ENCODE data around the gene RAB41.
"Not testable (repeated sequence)": the region's sequence is repeated elsewhere in the genome, so short reads cannot be mapped to it uniquely, and the experiment has no call there.

RAB41 gene

DNA sequence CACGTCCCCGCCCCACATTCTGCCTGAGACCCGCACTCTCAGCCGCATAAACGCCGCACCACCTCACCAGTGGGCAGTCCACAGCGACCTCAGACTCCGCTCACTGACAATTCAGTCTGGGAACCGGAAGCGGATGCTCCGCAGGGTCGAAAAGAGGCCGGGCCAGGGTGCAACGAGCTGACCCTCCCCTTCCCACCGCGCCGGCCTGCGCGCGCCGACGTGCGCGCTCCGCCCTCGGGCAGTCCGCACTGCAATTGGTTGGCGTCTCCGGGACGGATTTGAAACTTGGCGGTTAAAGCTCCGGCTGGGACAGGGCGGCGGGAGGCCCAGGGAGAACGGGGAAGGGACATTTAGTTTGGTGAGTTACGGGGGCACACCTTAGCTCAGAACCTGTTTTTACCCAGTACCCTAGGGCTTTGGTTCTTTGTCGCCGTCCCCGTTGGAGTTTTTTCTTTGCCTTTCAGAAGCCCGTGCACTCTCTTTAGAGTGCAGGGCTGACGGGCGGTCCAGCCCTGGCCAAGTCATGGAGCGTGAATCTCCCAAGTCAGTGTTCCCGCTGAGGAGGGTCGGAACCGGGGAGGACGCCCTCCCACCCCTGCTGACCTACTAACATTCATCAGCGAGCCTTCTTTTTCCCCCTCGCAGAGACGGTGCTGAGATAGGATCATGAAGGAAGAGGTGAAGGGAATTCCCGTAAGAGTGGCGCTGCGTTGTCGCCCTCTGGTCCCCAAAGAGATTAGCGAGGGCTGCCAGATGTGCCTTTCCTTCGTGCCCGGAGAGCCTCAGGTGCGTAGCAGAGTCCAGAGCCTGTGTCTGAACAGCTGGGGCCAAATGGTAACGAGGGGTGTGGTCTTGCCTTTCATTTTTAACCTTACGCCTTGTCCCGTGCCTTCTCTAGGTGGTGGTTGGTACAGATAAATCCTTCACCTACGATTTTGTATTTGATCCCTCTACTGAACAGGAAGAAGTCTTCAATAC lies 8.1 kb downstream of the RAB41 start, which contains the start of the genes KIF4A and PDZD11:
Gene KIF4A (plus strand): TSS at position 312 of the 978 bp plus-strand sequence. CDS start 355 bp downstream, at position 667.
Gene PDZD11 (minus strand): TSS at position 135 of the 978 bp plus-strand sequence. CDS start 586 bp downstream, outside the sequence.
- peak within 1 kb of the TSS; percentile 55 for H3K4me3 ChIP-seq (ENCODE audit: low read depth, low read length)
- TF ChIP-seq, protein P1, sequence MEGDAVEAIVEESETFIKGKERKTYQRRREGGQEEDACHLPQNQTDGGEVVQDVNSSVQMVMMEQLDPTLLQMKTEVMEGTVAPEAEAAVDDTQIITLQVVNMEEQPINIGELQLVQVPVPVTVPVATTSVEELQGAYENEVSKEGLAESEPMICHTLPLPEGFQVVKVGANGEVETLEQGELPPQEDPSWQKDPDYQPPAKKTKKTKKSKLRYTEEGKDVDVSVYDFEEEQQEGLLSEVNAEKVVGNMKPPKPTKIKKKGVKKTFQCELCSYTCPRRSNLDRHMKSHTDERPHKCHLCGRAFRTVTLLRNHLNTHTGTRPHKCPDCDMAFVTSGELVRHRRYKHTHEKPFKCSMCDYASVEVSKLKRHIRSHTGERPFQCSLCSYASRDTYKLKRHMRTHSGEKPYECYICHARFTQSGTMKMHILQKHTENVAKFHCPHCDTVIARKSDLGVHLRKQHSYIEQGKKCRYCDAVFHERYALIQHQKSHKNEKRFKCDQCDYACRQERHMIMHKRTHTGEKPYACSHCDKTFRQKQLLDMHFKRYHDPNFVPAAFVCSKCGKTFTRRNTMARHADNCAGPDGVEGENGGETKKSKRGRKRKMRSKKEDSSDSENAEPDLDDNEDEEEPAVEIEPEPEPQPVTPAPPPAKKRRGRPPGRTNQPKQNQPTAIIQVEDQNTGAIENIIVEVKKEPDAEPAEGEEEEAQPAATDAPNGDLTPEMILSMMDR (IDR thresholded peaks at IDR 0.05; ENCODE audit: borderline replicate concordance, insufficient read depth, low read depth, low read length): no peak

DNA sequence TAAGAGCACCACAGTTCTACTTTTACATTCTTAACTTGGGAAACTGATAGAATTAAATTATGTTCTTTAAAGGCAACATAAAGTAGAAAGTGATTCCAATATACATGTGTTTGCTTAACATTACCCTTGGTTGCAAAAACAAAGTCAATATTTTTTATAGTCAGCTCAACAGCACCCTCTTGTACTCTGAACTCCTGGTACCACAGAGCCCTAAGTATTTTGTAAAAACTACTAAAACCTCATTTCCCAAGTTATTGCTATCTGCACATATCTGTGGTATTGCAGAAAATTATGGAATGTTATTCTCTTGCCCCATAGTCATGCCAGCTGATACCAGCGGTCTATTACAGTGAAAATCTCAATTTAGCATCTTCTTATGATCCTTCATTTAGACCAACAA lies 10.8 kb downstream of the RAB41 start:
- TF ChIP-seq, protein P1 (IDR thresholded peaks at IDR 0.05; ENCODE audit: borderline replicate concordance, insufficient read depth, low read depth, low read length): no peak
- no peak overlapping the region for H3K4me3 ChIP-seq (ENCODE audit: low read depth, low read length)

DNA sequence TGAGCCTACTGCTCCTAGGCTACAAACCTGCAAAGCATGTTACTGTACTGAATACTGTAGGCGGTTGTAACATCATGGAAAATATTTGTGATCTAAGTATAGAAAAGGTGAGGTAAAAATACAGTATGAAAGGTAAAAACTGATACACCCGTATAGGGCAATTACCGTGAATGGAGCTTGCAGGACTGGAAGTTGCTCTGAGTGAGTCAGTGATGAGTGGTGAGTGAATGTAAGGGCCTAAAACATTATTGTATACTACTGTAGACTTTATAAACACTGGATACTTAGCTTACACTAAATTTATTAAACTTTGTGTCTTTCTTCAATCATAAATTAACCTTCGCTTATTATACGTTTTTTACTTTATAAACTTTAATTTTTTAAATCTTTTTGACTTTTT lies 11.6 kb downstream of the RAB41 start:
- TF ChIP-seq, protein P1 (IDR thresholded peaks at IDR 0.05; ENCODE audit: borderline replicate concordance, insufficient read depth, low read depth, low read length): no peak
- H3K4me3 ChIP-seq (ENCODE audit: low read depth, low read length): no peak overlapping the region

DNA sequence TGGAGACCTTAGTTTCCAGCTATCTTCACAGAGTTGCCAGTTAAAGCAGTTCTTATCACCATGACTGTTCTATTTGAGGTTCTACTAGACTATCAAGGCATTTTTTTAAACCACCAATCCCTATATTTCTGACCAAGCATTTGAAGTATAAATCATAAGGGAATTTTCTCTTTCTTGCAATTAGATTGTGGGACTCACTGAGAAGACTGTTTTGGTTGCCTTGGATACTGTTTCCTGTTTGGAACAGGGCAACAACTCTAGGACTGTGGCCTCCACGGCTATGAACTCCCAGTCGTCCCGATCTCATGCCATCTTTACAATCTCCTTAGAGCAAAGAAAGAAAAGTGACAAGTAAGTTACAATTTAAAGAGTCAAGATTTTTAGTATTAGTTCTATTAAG lies 19.7 kb downstream of the RAB41 start:
- TF ChIP-seq, protein P1 (IDR thresholded peaks at IDR 0.05; ENCODE audit: borderline replicate concordance, insufficient read depth, low read depth, low read length): no peak
- H3K4me3 ChIP-seq (ENCODE audit: low read depth, low read length): no peak overlapping the region

DNA sequence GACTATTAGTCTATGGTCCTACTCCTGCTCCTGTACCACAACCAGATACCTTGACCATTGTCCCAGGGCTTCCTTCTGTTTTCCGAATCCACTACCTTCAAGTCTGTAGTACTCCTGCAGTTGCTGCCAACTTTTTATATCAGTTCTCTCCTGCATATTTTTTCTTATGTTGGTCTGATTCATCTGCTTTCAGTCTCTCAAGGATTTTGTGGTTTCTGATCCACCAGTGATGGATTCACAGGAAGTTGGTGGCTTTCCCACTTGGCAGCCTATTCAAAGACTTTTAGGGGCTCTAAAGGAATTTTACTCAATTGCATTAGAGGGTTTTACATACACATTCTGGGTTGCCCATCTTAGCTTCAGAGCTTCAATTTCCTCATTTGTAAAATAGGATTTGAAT lies 31.5 kb downstream of the RAB41 start:
- no peak overlapping the region for H3K4me3 ChIP-seq (ENCODE audit: low read depth, low read length)
- TF ChIP-seq, protein P1 (IDR thresholded peaks at IDR 0.05; ENCODE audit: borderline replicate concordance, insufficient read depth, low read depth, low read length): no peak

DNA sequence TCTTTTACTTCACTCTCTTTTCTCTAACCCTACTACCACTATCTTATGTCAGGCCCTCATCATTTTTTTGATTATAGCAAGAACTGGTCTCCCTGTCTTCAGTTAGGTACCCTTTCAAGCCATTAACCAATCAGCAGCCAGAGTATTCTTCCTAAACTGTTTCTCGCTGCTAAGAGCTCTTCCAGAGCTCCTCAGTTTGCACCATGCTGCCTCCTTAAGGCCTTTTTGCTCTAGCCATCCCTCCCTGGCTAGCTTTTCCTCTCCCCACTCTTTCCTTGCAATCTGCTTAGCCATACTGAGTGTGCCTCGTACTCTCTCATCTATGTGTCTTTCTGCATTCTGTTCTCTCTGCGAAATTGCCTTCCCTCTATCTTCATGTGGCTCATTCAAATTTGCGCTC lies 40.8 kb downstream of the RAB41 start:
- TF ChIP-seq, protein P1 (IDR thresholded peaks at IDR 0.05; ENCODE audit: borderline replicate concordance, insufficient read depth, low read depth, low read length): no peak

DNA sequence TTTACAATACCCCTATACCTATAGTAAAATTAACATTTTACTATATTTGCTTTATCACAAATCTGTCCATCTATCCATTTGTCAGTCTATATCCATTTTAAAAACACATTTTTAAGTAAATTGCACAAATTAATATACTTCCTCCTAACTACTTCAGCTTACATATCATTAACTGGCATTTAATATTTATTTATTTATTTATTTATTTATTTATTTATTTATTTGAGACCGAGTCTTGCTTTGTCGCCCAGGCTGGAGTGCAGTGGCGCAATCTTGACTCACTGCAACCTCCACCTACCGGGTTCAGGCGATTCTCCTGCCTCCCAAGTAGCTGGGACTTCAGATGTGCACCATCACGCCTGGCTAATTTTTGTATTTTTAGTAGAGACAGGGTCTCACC lies 41.7 kb downstream of the RAB41 start:
- H3K4me3 ChIP-seq (ENCODE audit: low read depth, low read length): not testable (repeated sequence)

More for the DNA sequence above, 40.8 kb downstream of the RAB41 start:
- H3K4me3 ChIP-seq (ENCODE audit: low read depth, low read length): no peak overlapping the region
